Right atrium auricular region (tissue), 2 donors: ENCODE measurements around the gene SNRPA. TPM values are rescaled to one million over a fixed set of nuclear protein-coding genes. Genes with fewer than 3 reads are reported as not detected.

Source experiments
- DNase-seq: peaks from one replicate; pipeline ENCODE4 v3.0.0-alpha.2; 2019; ENCODE audit warnings: low spot score
- H3K27ac ChIP-seq, 2 donors: fragments of 200-600 bp; sonication (generic); 1 replicate in 1 of 2; 2 replicates in 1 of 2; pipeline ENCODE4 v1.5.1; 2016 to 2019
- H3K27me3 ChIP-seq, 2 donors: fragments of 200-600 bp; sonication (generic); one replicate each; pipeline versions ENCODE4 v1.5.1 to v1.6.0; 2017 to 2019
- H3K36me3 ChIP-seq: fragments of 200-600 bp; sonication (generic); one replicate; pipeline ENCODE4 v1.5.1; 2016
- H3K4me1 ChIP-seq, 2 donors: fragments of 200-600 bp; sonication (generic); one replicate each; pipeline versions ENCODE4 v1.5.1 to v1.6.0; 2017 to 2019
- H3K4me3 ChIP-seq, 2 donors: fragments of 200-600 bp; sonication (generic); 1 replicate in 1 of 2; 2 replicates in 1 of 2; pipeline ENCODE4 v1.5.1; 2017 to 2019; ENCODE audit warnings: mild to moderate bottlenecking in 1 of 2, moderate library complexity in 1 of 2
- H3K9me3 ChIP-seq, 2 donors: fragments of 200-600 bp; sonication (generic); one replicate each; pipeline ENCODE4 v1.5.1; 2019
- CTCF ChIP-seq, 2 donors: fragments of 200-600 bp; sonication (generic); IDR thresholded peaks; one replicate each; pipeline ENCODE4 v1.5.1; 2019; ENCODE audit warnings: antibody characterized with exemption in 2 of 2
- total RNA-seq, 2 donors: library from RNA; depleted of rRNA; stranded (reverse); fragments of >200 nt; gene quantifications; one replicate each; pipeline ENCODE4 v1.1.0, GENCODE V29; 2016

Gene SNRPA
- total RNA-seq, 2 donors from 2014 or later: 30.7 to 32.9 TPM

- Histone ChIP-seq H3K4me1 (peaks cover 0 to 42% of the 10 kb centered on the region in 2 donors), H3K27ac (peak overlapping the region; percentile 87 to 98), H3K36me3 (peaks cover 21% of the 10 kb centered on the region), H3K9me3 (no peaks in the 10 kb centered on the region), H3K27me3 (no peaks in the 10 kb centered on the region), H3K4me3 (peak overlapping the region; percentile 41 to 80)
- no peak for DNase-seq
- peak in 1 of 2 donors; percentile 56 for TF ChIP-seq CTCF (IDR thresholded peaks at IDR 0.05)
Measured at GRCh38 chr19:40797963-40798682, 47.1 kb downstream of the SNRPA start.

- TF ChIP-seq CTCF (IDR thresholded peaks at IDR 0.05): peak in 1 of 2 donors; percentile 20
- Histone ChIP-seq H3K4me3 (peak within 1 kb of the TSS; percentile 80 to 99), H3K9me3 (no peaks in the 10 kb centered on the region), H3K36me3 (peaks cover 21% of the 10 kb centered on the region), H3K27me3 (no peaks in the 10 kb centered on the region), H3K27ac (peak within 1 kb of the TSS; percentile 96 to 98), H3K4me1 (peaks cover 1 to 50% of the 10 kb centered on the region in 2 donors)
- DNase-seq: peak; percentile 100
Measured at GRCh38 chr19:40798683-40799557, 47.9 kb downstream of the SNRPA start, which contains the start of gene EGLN2. Gene EGLN2 (plus strand): TSS chr19:40799191. CDS start chr19:40800573, 1,382 bp downstream.

- Histone ChIP-seq H3K27me3 (no peaks in the 10 kb centered on the region), H3K9me3 (no peaks in the 10 kb centered on the region), H3K36me3 (peaks cover 21% of the 10 kb centered on the region), H3K4me1 (peaks cover 3 to 58% of the 10 kb centered on the region in 2 donors), H3K27ac (peak overlapping the region; percentile 96 to 98), H3K4me3 (peak overlapping the region; percentile 80 to 99)
- no peak for TF ChIP-seq CTCF (IDR thresholded peaks at IDR 0.05)
- no peak for DNase-seq
Measured at GRCh38 chr19:40799558-40800338, 48.7 kb downstream of the SNRPA start.

GRCh38 chr19:40800339-40800996 lies 49.5 kb downstream of the SNRPA start:
- DNase-seq: no peak

More at GRCh38 chr19:40800339-40800996, 49.5 kb downstream of the SNRPA start:
- peak overlapping the region; percentile 96 to 98 for H3K27ac ChIP-seq
- H3K4me3 ChIP-seq: peak overlapping the region; percentile 80 to 99
- TF ChIP-seq CTCF (IDR thresholded peaks at IDR 0.05): no peak
- peaks cover 21% of the 10 kb centered on the region for H3K36me3 ChIP-seq
- peaks cover 3 to 65% of the 10 kb centered on the region in 2 donors for H3K4me1 ChIP-seq
- H3K27me3 ChIP-seq: no peaks in the 10 kb centered on the region
- H3K9me3 ChIP-seq: no peaks in the 10 kb centered on the region
